ENCODE data around the gene FRS2.

GRCh38 chr12:69502345-69503081 is 32.3 kb downstream of the FRS2 start:
- TF ChIP-seq CTCF (IDR thresholded peaks at IDR 0.05) = no peak
- no peak for TF ChIP-seq POLR2A (IDR thresholded peaks at IDR 0.05)
